Testis (tissue), 3 donors: ENCODE results near the gene SLIT3. TPM values are rescaled to one million over a fixed set of nuclear protein-coding genes. Genes with fewer than 3 reads are reported as not detected.

Experiments used
- DNase-seq: peaks from one replicate; pipeline ENCODE4 v3.0.0-alpha.2; 2019
- H3K27ac ChIP-seq, 2 donors: fragments of 200-600 bp; sonication (generic); one replicate each; pipeline ENCODE4 v1.5.1; 2019
- H3K27me3 ChIP-seq: fragments of 200-600 bp; sonication (generic); one replicate; pipeline ENCODE4 v1.5.1; 2019
- H3K36me3 ChIP-seq: fragments of 200-600 bp; sonication (generic); one replicate; pipeline ENCODE4 v1.5.1; 2017; ENCODE audit warnings: low read depth; ENCODE audit errors: missing control alignments
- H3K4me1 ChIP-seq: fragments of 200-600 bp; sonication (generic); one replicate; pipeline ENCODE4 v1.5.1; 2019
- H3K4me3 ChIP-seq, 2 donors: fragments of 200-600 bp; sonication (generic); one replicate each; pipeline ENCODE4 v1.5.1; 2017 to 2019
- H3K9me3 ChIP-seq: fragments of 200-600 bp; sonication (generic); one replicate; pipeline ENCODE4 v1.5.1; 2017
- POLR2A ChIP-seq: fragments of 450-650 bp; IDR thresholded peaks from one replicate; pipeline ENCODE4 v1.6.1; 2017; ENCODE audit warnings: antibody characterized with exemption, mild to moderate bottlenecking, moderate library complexity
- WGBS, 2 donors: methylation state at CpG; one replicate each; pipeline ENCODE4 v1.1.5; 2018; 5-methylcytosine and 5-hydroxymethylcytosine counted together
- intact Hi-C: fragments of 100-400 bp; cut with DNase I; formaldehyde crosslinking; loops from one replicate; pipeline ENCODE4 v1.15.1; 2023; ENCODE audit warnings: low total_unique reads
- polyA plus RNA-seq: library from polyadenylated mRNA; stranded (reverse); fragments of 350-450 nt; fragmentation: Illumina TruSeq; extraction: RNeasy Lipid Tissue Mini Kit (QIAGEN cat#74804); gene quantifications from one replicate; pipeline ENCODE4 v1.2.3, GENCODE V29; 2014; ENCODE audit warnings: low read depth, low replicate concordance; ENCODE audit not compliant: insufficient read depth
- total RNA-seq, 2 donors: library from RNA; depleted of rRNA; stranded (reverse); fragments of >200 nt; gene quantifications; one replicate each; pipeline ENCODE4 v1.2.3, GENCODE V29; 2016
- TF ChIP-seq, protein P1 (sequence below), 3 experiments: fragments of 450-650 bp in 2 of 3; fragments of 200-600 bp in 1 of 3; sonication (generic) in 1 of 3; IDR thresholded peaks; one replicate each; pipeline ENCODE4 v1.5.1; 2016 to 2019; ENCODE audit warnings: antibody characterized with exemption in 3 of 3, mild to moderate bottlenecking in 2 of 3, moderate library complexity in 1 of 3

Gene SLIT3
- total and polyA plus RNA-seq, 3 donors from 2014 or later: 4.8 to 23.2 (median 7.8) TPM

DNA sequence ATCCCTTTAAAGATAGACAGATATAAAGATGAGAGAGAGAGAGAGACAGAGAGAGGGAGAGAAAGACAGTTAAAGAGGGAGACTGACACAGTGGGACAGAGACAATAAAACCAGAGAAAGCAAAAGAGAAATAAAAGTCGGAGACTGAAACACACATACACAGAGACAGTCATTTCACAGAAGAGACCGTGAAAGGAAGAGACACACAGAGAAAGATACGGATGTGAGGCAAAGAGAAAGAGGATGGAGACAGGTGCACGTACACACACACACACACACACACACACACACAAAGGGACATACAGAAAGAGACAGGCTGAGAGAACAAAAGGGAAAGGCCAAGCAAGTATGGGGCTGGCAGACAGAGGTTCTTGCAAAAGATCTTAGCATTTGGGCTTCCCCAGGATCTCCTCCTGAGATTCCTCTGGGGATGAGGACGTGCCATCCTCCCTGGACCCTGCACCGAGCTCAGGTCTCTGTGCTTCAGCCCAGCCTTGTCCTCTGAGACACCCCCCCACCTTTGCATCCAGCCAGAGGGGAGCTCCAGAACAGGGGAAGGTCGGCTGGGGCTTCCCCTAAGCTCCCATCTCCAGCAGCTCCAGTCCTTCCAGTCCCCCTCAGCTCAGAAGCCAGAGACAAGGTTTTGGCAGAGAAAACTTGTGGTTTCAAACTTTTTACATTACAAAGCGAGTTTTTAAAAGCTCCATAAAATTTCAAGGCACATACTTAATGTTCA lies 403.4 kb downstream of the SLIT3 start:
- 75 to 85% methylated on average over 8 of the region's 8 CpGs for WGBS, 2 donors
- Histone ChIP-seq H3K4me3 (no peak overlapping the region), H3K4me1 (no peaks in the 10 kb centered on the region), H3K27me3 (no peaks in the 10 kb centered on the region), H3K36me3 (no peaks in the 10 kb centered on the region), H3K27ac (no peak overlapping the region), H3K9me3 (no peaks in the 10 kb centered on the region)
- intact Hi-C loops: no loop called here
- TF ChIP-seq POLR2A: no peak
- TF ChIP-seq, protein P1, sequence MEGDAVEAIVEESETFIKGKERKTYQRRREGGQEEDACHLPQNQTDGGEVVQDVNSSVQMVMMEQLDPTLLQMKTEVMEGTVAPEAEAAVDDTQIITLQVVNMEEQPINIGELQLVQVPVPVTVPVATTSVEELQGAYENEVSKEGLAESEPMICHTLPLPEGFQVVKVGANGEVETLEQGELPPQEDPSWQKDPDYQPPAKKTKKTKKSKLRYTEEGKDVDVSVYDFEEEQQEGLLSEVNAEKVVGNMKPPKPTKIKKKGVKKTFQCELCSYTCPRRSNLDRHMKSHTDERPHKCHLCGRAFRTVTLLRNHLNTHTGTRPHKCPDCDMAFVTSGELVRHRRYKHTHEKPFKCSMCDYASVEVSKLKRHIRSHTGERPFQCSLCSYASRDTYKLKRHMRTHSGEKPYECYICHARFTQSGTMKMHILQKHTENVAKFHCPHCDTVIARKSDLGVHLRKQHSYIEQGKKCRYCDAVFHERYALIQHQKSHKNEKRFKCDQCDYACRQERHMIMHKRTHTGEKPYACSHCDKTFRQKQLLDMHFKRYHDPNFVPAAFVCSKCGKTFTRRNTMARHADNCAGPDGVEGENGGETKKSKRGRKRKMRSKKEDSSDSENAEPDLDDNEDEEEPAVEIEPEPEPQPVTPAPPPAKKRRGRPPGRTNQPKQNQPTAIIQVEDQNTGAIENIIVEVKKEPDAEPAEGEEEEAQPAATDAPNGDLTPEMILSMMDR (IDR thresholded peaks at IDR 0.05): no peak
- DNase-seq: no peak

DNA sequence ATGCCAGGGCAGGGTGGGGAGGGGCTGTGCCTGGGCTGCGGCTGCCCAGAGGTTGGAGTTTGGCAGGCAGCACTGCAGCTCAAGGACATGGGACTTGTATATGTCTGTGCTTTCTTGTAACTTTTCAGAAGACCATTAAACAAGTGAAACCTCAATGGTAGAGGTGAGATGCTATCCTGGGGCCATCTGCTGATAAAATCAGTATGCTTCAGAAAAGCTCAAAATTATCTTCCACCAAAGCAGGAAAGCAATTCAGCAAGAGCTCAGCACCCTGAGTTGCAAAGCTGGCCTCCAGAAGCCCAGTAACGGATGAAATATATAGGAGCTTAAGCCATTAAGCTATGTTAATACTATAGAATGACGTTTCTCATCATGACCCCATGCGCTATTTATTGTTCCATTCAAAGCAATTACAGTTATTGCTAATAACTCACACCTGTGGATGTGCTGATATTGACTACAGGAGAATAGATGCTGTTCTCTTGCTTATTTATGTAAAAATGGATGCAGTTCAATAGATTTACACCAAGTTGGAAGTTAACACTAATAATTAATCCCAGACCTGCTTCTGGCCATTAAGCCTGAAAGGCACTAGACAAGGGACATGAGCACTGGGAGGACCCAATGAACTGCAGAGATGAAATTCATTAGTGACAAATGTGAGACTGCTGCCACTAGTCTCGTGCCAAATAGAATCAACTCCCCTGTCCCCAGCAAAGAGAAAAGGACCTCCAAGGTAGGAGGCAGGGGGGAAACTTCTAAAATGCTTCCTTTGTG lies 405.5 kb downstream of the SLIT3 start:
- Histone ChIP-seq H3K27me3 (no peaks in the 10 kb centered on the region), H3K9me3 (no peaks in the 10 kb centered on the region), H3K4me3 (no peak overlapping the region), H3K27ac (no peak overlapping the region), H3K4me1 (no peaks in the 10 kb centered on the region), H3K36me3 (no peaks in the 10 kb centered on the region)
- intact Hi-C loops: no loop called here
- no peak for DNase-seq
- no peak for TF ChIP-seq POLR2A
- TF ChIP-seq, protein P1 (IDR thresholded peaks at IDR 0.05): no peak
- 87 to 91% methylated on average over 5 of the region's 5 CpGs for WGBS, 2 donors

DNA sequence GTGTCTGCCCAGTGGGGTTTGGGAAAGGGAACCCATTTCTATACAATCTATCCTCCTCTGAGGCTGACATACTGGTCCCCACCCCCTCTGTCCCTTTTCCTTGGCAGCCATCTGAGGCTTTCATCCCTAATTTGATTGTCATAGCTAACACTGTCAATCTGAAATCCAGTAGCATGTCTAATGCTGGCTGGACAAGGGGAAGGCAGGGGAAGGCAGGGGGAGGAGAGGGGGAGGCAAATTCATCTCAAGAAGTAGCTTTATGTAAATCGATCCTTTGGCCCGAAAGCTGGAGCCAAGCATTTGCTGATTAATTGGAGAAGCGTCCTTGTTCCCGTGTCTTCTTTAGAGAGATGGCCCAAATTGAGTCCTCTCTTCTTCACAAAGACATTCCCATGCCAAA lies 407.7 kb downstream of the SLIT3 start:
- H3K27ac ChIP-seq: no peak overlapping the region
- no peak for TF ChIP-seq POLR2A
- DNase-seq: no peak
- 73 to 82% methylated on average over 4 of the region's 4 CpGs for WGBS, 2 donors
- H3K4me1 ChIP-seq: no peaks in the 10 kb centered on the region
- no peak overlapping the region for H3K4me3 ChIP-seq
- H3K9me3 ChIP-seq: no peaks in the 10 kb centered on the region
- intact Hi-C loops: no loop called here
- H3K27me3 ChIP-seq: no peaks in the 10 kb centered on the region
- H3K36me3 ChIP-seq: no peaks in the 10 kb centered on the region

DNA sequence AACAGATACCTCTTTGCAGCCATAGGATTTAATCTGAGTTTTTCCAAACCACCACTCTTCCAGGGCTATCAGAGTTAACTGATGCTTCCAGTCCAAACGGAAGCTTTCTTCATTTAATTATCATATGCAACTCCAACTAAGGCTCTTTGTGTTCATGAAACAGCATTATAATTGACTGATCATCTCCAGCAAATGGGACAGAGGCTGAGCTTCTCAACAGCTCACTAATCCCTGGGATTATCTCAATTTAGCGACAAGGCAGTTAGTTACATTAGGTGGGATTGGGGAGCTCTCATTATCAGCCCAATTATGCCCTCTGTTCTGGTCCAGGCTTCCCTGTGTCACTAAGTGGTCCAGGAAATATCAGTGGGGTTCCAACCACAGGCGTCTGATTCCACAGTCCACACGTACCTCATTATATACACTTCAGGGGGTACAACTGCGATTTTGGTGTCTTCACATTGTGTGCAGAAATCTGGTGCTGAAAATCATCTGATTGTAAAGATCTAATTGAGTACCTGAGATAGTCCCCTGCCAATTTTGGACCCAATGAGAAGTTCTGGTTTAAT lies 408.2 kb downstream of the SLIT3 start:
- Histone ChIP-seq H3K4me1 (no peaks in the 10 kb centered on the region), H3K27me3 (no peaks in the 10 kb centered on the region), H3K4me3 (no peak overlapping the region), H3K9me3 (no peaks in the 10 kb centered on the region), H3K36me3 (no peaks in the 10 kb centered on the region), H3K27ac (no peak overlapping the region)
- intact Hi-C loops: no loop called here
- DNase-seq: no peak
- WGBS, 2 donors: 83 to 85% methylated on average over 5 of the region's 5 CpGs
- no peak for TF ChIP-seq POLR2A
- TF ChIP-seq, protein P1 (IDR thresholded peaks at IDR 0.05): no peak
